ENCODE data around the gene POLR3B.
"Not testable (repeated sequence)": the region's sequence is repeated elsewhere in the genome, so short reads cannot be mapped to it uniquely, and the experiment has no call there.

Gene POLR3B

GRCh38 chr12:106417926-106418910 is 60.7 kb downstream of the POLR3B start:
- DNase-seq, result no peak

GRCh38 chr12:106418970-106419369 is 61.4 kb downstream of the POLR3B start:
- no peak for DNase-seq

GRCh38 chr12:106423291-106423690 is 65.7 kb downstream of the POLR3B start:
- no peak for DNase-seq

- no peak for DNase-seq
These were observed 67.6 kb downstream of the POLR3B start for GRCh38 chr12:106425061-106425702.

GRCh38 chr12:106427917-106428316 is 70.4 kb downstream of the POLR3B start:
- no peak for DNase-seq

GRCh38 chr12:106428384-106428783 is 70.8 kb downstream of the POLR3B start:
- no peak for DNase-seq

GRCh38 chr12:106429043-106429552 is 71.5 kb downstream of the POLR3B start:
- DNase-seq, result no peak

- no peak for DNase-seq
These were observed 72.1 kb downstream of the POLR3B start for GRCh38 chr12:106429636-106430035.

- DNase-seq, result no peak
These were observed 74.4 kb downstream of the POLR3B start for GRCh38 chr12:106431839-106432411.

- no peak for DNase-seq
These were observed 75.5 kb downstream of the POLR3B start for GRCh38 chr12:106433055-106433454.

- DNase-seq, result no peak
These were observed 77.0 kb downstream of the POLR3B start for GRCh38 chr12:106434526-106434925.

GRCh38 chr12:106436164-106436563 is 78.6 kb downstream of the POLR3B start:
- DNase-seq, result no peak

GRCh38 chr12:106442575-106442974 is 85.0 kb downstream of the POLR3B start:
- DNase-seq, result no peak

GRCh38 chr12:106445053-106445452 is 87.5 kb downstream of the POLR3B start:
- DNase-seq, result no peak

GRCh38 chr12:106445959-106446358 is 88.4 kb downstream of the POLR3B start:
- DNase-seq, result peak; percentile 24 to 80 (median 47)

GRCh38 chr12:106446419-106447092 is 89.0 kb downstream of the POLR3B start:
- peak; percentile 34 to 90 (median 56) for DNase-seq

- peak in 1 of 3 experiments; percentile 12 for DNase-seq
These were observed 94.8 kb downstream of the POLR3B start for GRCh38 chr12:106452309-106452708.

- DNase-seq, result no peak
These were observed 97.6 kb downstream of the POLR3B start for GRCh38 chr12:106455111-106455510.

- DNase-seq, result no peak
These were observed 101.6 kb downstream of the POLR3B start for GRCh38 chr12:106459124-106459523.

- DNase-seq, result no peak
These were observed 102.0 kb downstream of the POLR3B start for GRCh38 chr12:106459534-106459933.

GRCh38 chr12:106461730-106462129 is 104.2 kb downstream of the POLR3B start:
- no peak for DNase-seq

GRCh38 chr12:106465605-106466004 is 108.1 kb downstream of the POLR3B start:
- not testable (repeated sequence) for DNase-seq

GRCh38 chr12:106475662-106476061 is 118.1 kb downstream of the POLR3B start:
- not testable (repeated sequence) for DNase-seq

Data from NCI-H1417 (cell line).